Esophagus muscularis mucosa (tissue), 4 donors: ENCODE results near the gene RBM20. TPM values are rescaled to one million over a fixed set of nuclear protein-coding genes. Genes with fewer than 3 reads are reported as not detected.

Source experiments
- DNase-seq: peaks from one replicate; pipeline ENCODE4 v3.0.0-alpha.2; 2017; ENCODE audit errors: extremely low spot score
- H3K27ac ChIP-seq, 4 donors: fragments of 200-600 bp; sonication (generic); replicated peaks in 1 of 4; 1 replicate in 3 of 4; 2 replicates in 1 of 4; pipeline ENCODE4 v1.5.1; 2016 to 2019; ENCODE audit warnings: mild to moderate bottlenecking in 1 of 4
- H3K27me3 ChIP-seq, 4 donors: fragments of 200-600 bp; sonication (generic); one replicate each; pipeline versions ENCODE4 v1.5.1 to v1.6.0; 2016 to 2019
- H3K36me3 ChIP-seq, 4 donors: fragments of 200-600 bp; sonication (generic); one replicate each; pipeline ENCODE4 v1.5.1; 2016 to 2019
- H3K4me1 ChIP-seq, 4 donors: fragments of 200-600 bp; sonication (generic); one replicate each; pipeline ENCODE4 v1.5.1; 2016 to 2019
- H3K4me3 ChIP-seq, 4 donors: fragments of 200-600 bp; sonication (generic); 1 replicate in 2 of 4; 2 replicates in 2 of 4; pipeline ENCODE4 v1.5.1; 2016 to 2019; ENCODE audit warnings: mild to moderate bottlenecking in 4 of 4, moderate library complexity in 1 of 4
- H3K9me3 ChIP-seq, 4 donors: fragments of 200-600 bp; sonication (generic); 1 replicate in 3 of 4; 2 replicates in 1 of 4; pipeline ENCODE4 v1.5.1; 2016 to 2019
- EP300 ChIP-seq: sonication (generic); formaldehyde crosslinking; IDR thresholded peaks from one replicate; pipeline ENCODE4 v1.6.1; 2017; ENCODE audit warnings: antibody characterized with exemption
- POLR2A ChIP-seq: fragments of 450-650 bp; IDR thresholded peaks from one replicate; pipeline ENCODE4 v1.6.1; 2017; ENCODE audit warnings: antibody characterized with exemption, moderate library complexity, mild to moderate bottlenecking, low read depth
- POLR2AphosphoS5 ChIP-seq, 2 donors: sonication (generic); formaldehyde crosslinking; IDR thresholded peaks; one replicate each; pipeline ENCODE4 v1.6.1; 2017; ENCODE audit warnings: antibody characterized with exemption in 2 of 2
- WGBS: methylation state at CpG from one replicate; pipeline ENCODE4 v1.1.5; 2018; 5-methylcytosine and 5-hydroxymethylcytosine counted together
- intact Hi-C: fragments of 100-400 bp; cut with DNase I; formaldehyde crosslinking; loops from one replicate; pipeline ENCODE4 v1.15.1; 2023
- total RNA-seq, 4 donors: library from RNA; depleted of rRNA; stranded (reverse); fragments of >200 nt; gene quantifications; one replicate each; pipeline versions ENCODE4 v1.1.0 to v1.2.1, GENCODE V29; 2016
- TF ChIP-seq, protein P1 (sequence below), 3 experiments: fragments of 200-600 bp in 2 of 3; fragments of 450-650 bp in 1 of 3; sonication (generic) in 2 of 3; IDR thresholded peaks; one replicate each; pipeline ENCODE4 v1.5.1; 2017 to 2019; ENCODE audit warnings: antibody characterized with exemption in 3 of 3, mild to moderate bottlenecking in 2 of 3, moderate library complexity in 1 of 3

Gene RBM20
- total RNA-seq, 4 donors from 2014 or later, result 5.3 to 7.7 (median 5.8) TPM

DNA sequence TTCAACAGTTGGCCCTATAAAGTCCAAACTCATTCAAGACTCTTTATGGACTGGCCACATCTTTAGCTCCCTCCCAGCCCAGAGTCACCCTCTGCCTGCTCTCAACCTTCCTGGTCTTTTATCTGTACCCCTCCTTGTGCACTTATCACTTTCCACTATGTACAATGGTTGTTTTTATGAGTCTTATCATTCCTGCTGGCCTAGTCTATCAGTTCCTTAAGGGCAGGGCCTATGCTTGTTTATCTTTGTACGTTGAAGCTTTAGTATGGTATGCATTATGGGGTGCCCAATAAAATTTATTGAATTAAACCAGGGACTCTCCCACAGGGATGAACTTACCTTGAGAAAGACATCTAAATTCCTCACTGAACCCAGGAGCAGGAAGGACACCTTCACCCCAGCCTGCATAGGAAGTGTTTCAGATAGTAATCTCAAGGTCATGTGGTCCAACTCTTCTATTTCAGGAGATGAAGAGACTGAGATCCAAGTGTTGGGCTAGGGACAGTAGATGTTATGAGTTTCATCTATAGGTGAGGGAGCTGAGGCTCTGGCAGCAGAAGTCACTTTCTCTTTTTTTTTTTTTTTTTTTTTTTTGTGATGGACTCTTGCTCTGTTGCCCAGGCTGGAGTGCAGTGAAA lies 214.3 kb downstream of the RBM20 start:
- no peak for DNase-seq
- Histone ChIP-seq H3K27ac (no peak overlapping the region), H3K27me3 (no peaks in the 10 kb centered on the region), H3K9me3 (no peaks in the 10 kb centered on the region), H3K36me3 (no peaks in the 10 kb centered on the region), H3K4me1 (peaks cover 20 to 26% (median 23%) of the 10 kb centered on the region in 4 donors), H3K4me3 (no peak overlapping the region)
- 68% methylated on average over 1 of the region's 1 CpG for whole genome bisulfite sequencing
- intact Hi-C loops, result no loop called here
- TF ChIP-seq POLR2A (no peak), POLR2AphosphoS5 (IDR thresholded peaks at IDR 0.05) (no peak), EP300 (no peak)
- TF ChIP-seq, protein P1, sequence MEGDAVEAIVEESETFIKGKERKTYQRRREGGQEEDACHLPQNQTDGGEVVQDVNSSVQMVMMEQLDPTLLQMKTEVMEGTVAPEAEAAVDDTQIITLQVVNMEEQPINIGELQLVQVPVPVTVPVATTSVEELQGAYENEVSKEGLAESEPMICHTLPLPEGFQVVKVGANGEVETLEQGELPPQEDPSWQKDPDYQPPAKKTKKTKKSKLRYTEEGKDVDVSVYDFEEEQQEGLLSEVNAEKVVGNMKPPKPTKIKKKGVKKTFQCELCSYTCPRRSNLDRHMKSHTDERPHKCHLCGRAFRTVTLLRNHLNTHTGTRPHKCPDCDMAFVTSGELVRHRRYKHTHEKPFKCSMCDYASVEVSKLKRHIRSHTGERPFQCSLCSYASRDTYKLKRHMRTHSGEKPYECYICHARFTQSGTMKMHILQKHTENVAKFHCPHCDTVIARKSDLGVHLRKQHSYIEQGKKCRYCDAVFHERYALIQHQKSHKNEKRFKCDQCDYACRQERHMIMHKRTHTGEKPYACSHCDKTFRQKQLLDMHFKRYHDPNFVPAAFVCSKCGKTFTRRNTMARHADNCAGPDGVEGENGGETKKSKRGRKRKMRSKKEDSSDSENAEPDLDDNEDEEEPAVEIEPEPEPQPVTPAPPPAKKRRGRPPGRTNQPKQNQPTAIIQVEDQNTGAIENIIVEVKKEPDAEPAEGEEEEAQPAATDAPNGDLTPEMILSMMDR (IDR thresholded peaks at IDR 0.05), result no peak

DNA sequence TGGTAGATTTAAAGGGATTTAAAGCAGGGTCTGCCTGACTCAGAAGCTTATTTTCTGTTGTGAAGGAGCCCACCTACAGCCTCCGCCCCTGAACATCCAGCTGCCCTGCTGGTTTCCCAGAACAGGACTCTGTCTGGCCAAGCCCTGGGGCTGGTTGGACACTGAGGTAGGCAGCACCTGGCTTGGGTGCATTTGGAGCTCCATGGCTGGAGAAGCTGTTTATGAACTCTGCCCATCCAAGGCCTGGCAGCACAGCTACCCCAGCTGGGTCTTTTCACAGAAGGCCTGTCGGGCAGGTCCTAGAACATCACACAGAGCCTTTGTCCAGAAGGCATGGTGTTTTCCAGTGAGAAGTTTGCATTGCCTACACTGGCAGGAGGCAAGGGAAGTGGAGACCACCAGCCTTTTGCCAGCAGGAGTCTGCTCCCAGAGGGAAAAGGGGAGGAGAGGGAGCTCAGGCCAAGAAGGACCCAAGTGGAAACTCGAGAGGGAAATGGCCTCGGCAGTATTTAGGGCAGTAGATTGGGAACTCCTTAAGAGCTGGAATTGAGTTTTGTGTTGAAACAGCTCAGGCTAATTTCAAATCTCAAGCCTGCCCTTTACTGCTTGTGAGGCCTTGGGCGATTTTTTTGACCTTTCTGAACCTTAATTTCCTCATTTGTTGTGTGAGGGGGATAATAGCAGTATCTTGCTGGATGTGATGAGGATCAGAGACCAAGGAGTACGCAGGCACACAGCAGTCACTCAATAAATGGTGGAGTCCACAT lies 215.3 kb downstream of the RBM20 start:
- DNase-seq, result no peak
- Histone ChIP-seq H3K27me3 (no peaks in the 10 kb centered on the region), H3K36me3 (no peaks in the 10 kb centered on the region), H3K4me3 (no peak overlapping the region), H3K4me1 (peaks cover 20 to 26% (median 23%) of the 10 kb centered on the region in 4 donors), H3K27ac (peak overlapping the region; percentile 3 to 72 (median 54)), H3K9me3 (no peaks in the 10 kb centered on the region)
- TF ChIP-seq, protein P1 (IDR thresholded peaks at IDR 0.05), result no peak
- TF ChIP-seq POLR2A (no peak), EP300 (no peak), POLR2AphosphoS5 (IDR thresholded peaks at IDR 0.05) (no peak)
- intact Hi-C loops, result no loop called here
- 75% methylated on average over 5 of the region's 6 CpGs for WGBS

DNA sequence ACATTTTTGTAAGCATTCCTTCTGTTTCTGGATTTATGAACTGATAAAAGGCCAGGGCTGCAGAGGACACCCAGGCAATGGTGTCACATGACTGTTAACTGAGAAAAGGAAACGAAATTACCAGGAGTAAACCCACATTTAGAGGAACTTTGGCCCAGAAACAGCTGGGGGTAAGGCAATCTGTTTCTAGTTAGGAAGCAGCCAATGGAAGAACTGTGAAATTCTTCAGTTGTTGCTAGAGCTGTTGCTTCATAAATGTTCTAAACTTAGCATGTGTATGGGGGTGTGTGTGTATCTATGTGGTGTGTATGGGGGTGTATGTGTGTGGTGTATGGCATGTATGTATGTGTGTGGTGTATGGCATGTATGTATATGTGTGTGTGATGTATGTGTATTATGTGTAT lies 215.8 kb downstream of the RBM20 start:
- Histone ChIP-seq H3K27me3 (no peaks in the 10 kb centered on the region), H3K4me1 (peaks cover 25 to 32% (median 29%) of the 10 kb centered on the region in 4 donors), H3K27ac (peak overlapping the region; percentile 25 to 72 (median 54)), H3K9me3 (no peaks in the 10 kb centered on the region), H3K36me3 (no peaks in the 10 kb centered on the region), H3K4me3 (no peak overlapping the region)
- WGBS, result 50% methylated on average over 1 of the region's 1 CpG
- TF ChIP-seq POLR2A (no peak), POLR2AphosphoS5 (IDR thresholded peaks at IDR 0.05) (peak in 1 of 2 donors; percentile 21)
- DNase-seq, result no peak
- intact Hi-C loops, result no loop called here

DNA sequence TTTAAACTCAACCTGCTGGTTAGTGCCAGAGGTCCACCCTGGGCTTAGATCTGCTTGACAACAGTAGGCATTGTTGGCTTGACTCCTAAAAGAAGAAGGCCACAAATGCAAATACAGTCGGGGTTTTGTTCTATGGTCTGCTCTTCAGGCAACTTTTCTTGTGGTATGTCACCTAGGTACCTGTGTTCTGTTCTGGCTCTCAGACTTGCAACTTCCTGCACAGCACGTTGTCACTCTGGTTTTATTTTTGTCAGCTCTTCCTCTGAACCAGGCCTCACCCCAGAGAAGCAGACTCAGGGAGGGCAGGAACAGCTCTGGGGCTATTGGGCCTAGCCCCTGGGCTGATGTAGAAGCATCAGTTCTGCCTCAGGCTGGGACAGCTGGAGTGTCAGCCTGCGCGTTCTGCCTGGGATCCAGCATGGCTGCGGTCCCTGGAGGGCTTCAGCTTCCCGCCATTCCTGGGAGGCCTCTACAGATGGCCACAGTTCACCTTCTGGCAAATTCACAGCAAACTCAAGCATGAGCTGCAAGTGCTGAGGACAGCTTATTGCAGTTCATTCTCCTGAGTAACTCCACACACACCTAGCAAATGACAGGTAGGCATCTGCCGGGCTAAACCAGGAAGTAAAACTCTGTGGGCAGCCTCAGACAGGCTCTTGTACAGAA lies 216.6 kb downstream of the RBM20 start:
- no peaks in the 10 kb centered on the region for H3K36me3 ChIP-seq
- TF ChIP-seq EP300 (no peak), POLR2AphosphoS5 (IDR thresholded peaks at IDR 0.05) (no peak), POLR2A (no peak)
- TF ChIP-seq, protein P1 (IDR thresholded peaks at IDR 0.05), result no peak
- DNase-seq, result no peak
- H3K27me3 ChIP-seq, result no peaks in the 10 kb centered on the region
- H3K4me1 ChIP-seq, result peaks cover 28 to 39% (median 36%) of the 10 kb centered on the region in 4 donors
- H3K9me3 ChIP-seq, result no peaks in the 10 kb centered on the region
- H3K4me3 ChIP-seq, result no peak overlapping the region
- intact Hi-C loops, result no loop called here
- WGBS, result 64% methylated on average over 3 of the region's 7 CpGs
- H3K27ac ChIP-seq, result peak overlapping the region in 3 of 4 donors; percentile 25 to 58 (median 46)

DNA sequence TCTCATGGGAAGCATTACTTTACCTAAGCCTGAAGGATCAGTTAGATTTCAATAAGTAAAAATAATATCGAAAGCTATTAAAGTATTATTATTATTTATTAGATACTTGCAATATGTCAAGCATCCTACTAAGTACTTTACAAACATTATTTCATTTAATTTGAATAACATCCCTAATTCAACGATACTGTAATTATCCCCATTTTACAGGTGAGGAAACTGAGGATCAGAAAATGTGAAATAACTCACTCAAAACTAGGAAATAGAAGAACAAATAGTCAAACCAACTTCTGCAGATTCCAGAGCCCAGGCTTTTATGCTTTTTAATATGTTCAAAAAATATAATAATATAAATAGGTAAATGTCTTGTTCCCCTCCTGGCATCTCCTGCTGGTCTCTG lies 217.3 kb downstream of the RBM20 start:
- Histone ChIP-seq H3K27me3 (no peaks in the 10 kb centered on the region), H3K9me3 (no peaks in the 10 kb centered on the region), H3K4me1 (peaks cover 28 to 44% (median 40%) of the 10 kb centered on the region in 4 donors), H3K27ac (peak overlapping the region in 1 of 4 donors; percentile 46), H3K4me3 (no peak overlapping the region), H3K36me3 (no peaks in the 10 kb centered on the region)
- TF ChIP-seq, protein P1 (IDR thresholded peaks at IDR 0.05), result no peak
- no peak for TF ChIP-seq POLR2AphosphoS5 (IDR thresholded peaks at IDR 0.05)
- no peak for TF ChIP-seq EP300
- TF ChIP-seq POLR2A, result no peak
- DNase-seq, result no peak
- intact Hi-C loops, result no loop called here
- 94% methylated on average over 2 of the region's 2 CpGs for WGBS
